ENCODE results near the gene ZFYVE9. TPM values are rescaled to one million over a fixed set of nuclear protein-coding genes. Genes with fewer than 3 reads are reported as not detected.

Gene ZFYVE9
- total and polyA plus RNA-seq, 2 of the 4 experiments (the other 2 are of a cell fraction): 8.3 to 28.7 TPM

GRCh38 chr1:52238474-52238873 is 96.6 kb downstream of the ZFYVE9 start:
- ATAC-seq (ENCODE audit: low read depth): peak; percentile 46
- Histone ChIP-seq H2BK120ac (ENCODE audit: low read depth, low read length) (peak overlapping the region; percentile 25; the same call in 1 of the 2 replicates), H3K9ac (ENCODE audit: low read depth, low read length) (no peak overlapping the region), H3K9me1 (ENCODE audit: insufficient read depth, low read length) (peaks cover 4% of the 10 kb centered on the region; the same call in 1 of the 2 replicates), H3K9me3 (ENCODE audit: control insufficient read depth, insufficient read depth, low read length) (no peaks in the 10 kb centered on the region), H2BK5ac (ENCODE audit: low read depth, low read length, poor library complexity, severe bottlenecking) (peak overlapping the region; percentile 75), H3K4me1 (ENCODE audit: control insufficient read depth, insufficient read depth, low read length) (peaks cover 12% of the 10 kb centered on the region), H3K56ac (ENCODE audit: extremely low read depth, insufficient read depth, low read length) (no peak overlapping the region; the same call in 1 of the 2 replicates), H3K18ac (ENCODE audit: low read depth, low read length) (peak overlapping the region; percentile 64; the same call in 1 of the 2 replicates), H3K4me3 (ENCODE audit: insufficient read depth, low read depth, low read length) (no peak overlapping the region), H3K27ac (ENCODE audit: insufficient read depth, low read length) (no peak overlapping the region), H3K23ac (ENCODE audit: low read depth, low read length) (no peak overlapping the region), H2BK15ac (ENCODE audit: low read depth, low read length) (peak overlapping the region; percentile 38; the same call in 2 of the 3 replicates), H4K5ac (ENCODE audit: low read depth, low read length) (peak overlapping the region; percentile 76; the same call in 1 of the 2 replicates), H3K14ac (replicated peaks; ENCODE audit: low read depth, low read length) (peak overlapping the region; percentile 66; the same call in 1 of the 2 replicates), H3K27me3 (ENCODE audit: control insufficient read depth, insufficient read depth, low read length) (no peaks in the 10 kb centered on the region), H3K4me2 (ENCODE audit: low read depth, low read length) (peak overlapping the region; percentile 84; the same call in 1 of the 2 replicates), H2AK9ac (replicated peaks; ENCODE audit: low read depth, low read length, poor library complexity) (no peak overlapping the region), H4K20me1 (ENCODE audit: insufficient read depth, low read length) (peaks cover 9% of the 10 kb centered on the region; the same call in 1 of the 2 replicates), H3K79me1 (ENCODE audit: low read depth in 1 of 2, low read length in 2 of 2) (peaks cover 10% of the 10 kb centered on the region in 2 experiments), H2AFZ (replicated peaks; ENCODE audit: low read length, poor library complexity) (no peak overlapping the region), H4K8ac (ENCODE audit: low read depth in 2 of 2, low read length in 2 of 2) (peak overlapping the region in 1 of 2 experiments; percentile 37; a peak in 2 of 4 replicates), H2BK20ac (ENCODE audit: low read depth, low read length) (peak overlapping the region; percentile 64; the same call in 1 of the 2 replicates), H3K4ac (ENCODE audit: low read depth, low read length) (peak overlapping the region; percentile 44; the same call in 1 of the 2 replicates), H2AK5ac (ENCODE audit: low read depth, low read length) (peak overlapping the region; percentile 3; the same call in 1 of the 2 replicates), H3K36me3 (ENCODE audit: control insufficient read depth, insufficient read depth, low read length) (no peaks in the 10 kb centered on the region), H4K91ac (ENCODE audit: insufficient read depth, low read depth, low read length) (peak overlapping the region; percentile 27; the same call in 1 of the 2 replicates)
- TSS peak; percentile 80 for BruUV-seq (replicated peaks)
- dilution Hi-C loops (cut with HindIII; ENCODE audit: low sequenced_read_pairs, unreplicated experiment): no loop called here
- intact Hi-C loops (cut with micrococcal nuclease): loop anchor here (2.0 to 5.0 kb wide), 2 partner anchors 44 kb away; no protein-coding TSS in a partner anchor
- 0% methylated on average over 1 of the region's 2 CpGs; no CpG with 5 or more reads in 1 of the 2 experiments for WGBS, 2 experiments (ENCODE audit: extremely low coverage in 2 of 2, insufficient read length in 1 of 2)
- ChIA-PET POLR2A (ENCODE audit: unreplicated experiment) (no interaction called here), CTCF (no interaction called here)
- TF ChIP-seq CTCF (conservative IDR thresholded peaks at IDR 0.05; ENCODE audit: low read depth, low read length): no peak
- TF ChIP-seq MAFK (IDR thresholded peaks at IDR 0.05; ENCODE audit: low read depth, low read length): 0 out of 2 replicates have a peak, but pooled peaks have one; percentile 7
- peak; percentile 53 for DNase-seq
- in situ Hi-C loops (cut with MboI; ENCODE audit: low sequenced_read_pairs): no loop called here

Measured in IMR-90 (cell line).